GM12801 (cell line): ENCODE results near the gene CCDC9B.

ENCODE experiments used
- CTCF ChIP-seq: IDR thresholded peaks from one replicate; pipeline ENCODE4 v1.5.1; 2011; ENCODE audit warnings: control low read depth; ENCODE audit not compliant: insufficient read length; ENCODE audit errors: extremely low read depth

CCDC9B gene

GRCh38 chr15:40282869-40283614 lies 57.7 kb downstream of the CCDC9B start, which contains the start of gene ANKRD63:
Gene ANKRD63, minus strand, starts transcription at chr15:40283064. Its CDS starts 478 bp downstream, at chr15:40282586.
- TF ChIP-seq CTCF: no peak

- TF ChIP-seq CTCF: no peak
These were observed 58.4 kb downstream of the CCDC9B start for GRCh38 chr15:40282147-40282868.

GRCh38 chr15:40281801-40282146 lies 59.0 kb downstream of the CCDC9B start:
- no peak for TF ChIP-seq CTCF
